Brain microvascular endothelial cell (primary cell): ENCODE results near the gene CDCP1.

Source experiments
- DNase-seq: peaks from one replicate; pipeline ENCODE4 v3.0.0-alpha.2; 2020
- H3K27ac ChIP-seq: fragments of 250-450 bp; sonication (Bioruptor Pico); 2 replicates; pipeline ENCODE4 v1.5.1; 2020; ENCODE audit warnings: mild to moderate bottlenecking, moderate library complexity
- H3K27me3 ChIP-seq: fragments of 250-450 bp; sonication (Bioruptor Pico); replicated peaks from 2 replicates; pipeline ENCODE4 v1.5.1; 2020; ENCODE audit warnings: mild to moderate bottlenecking
- H3K36me3 ChIP-seq: fragments of 250-450 bp; sonication (Bioruptor Pico); replicated peaks from 2 replicates; pipeline ENCODE4 v1.5.1; 2020; ENCODE audit warnings: mild to moderate bottlenecking
- H3K4me3 ChIP-seq: 2 replicates; pipeline ENCODE4 v1.5.1; 2011; ENCODE audit warnings: low read depth, mild to moderate bottlenecking, control low read depth, low read length, moderate library complexity
- CTCF ChIP-seq: IDR thresholded peaks from 2 replicates; pipeline ENCODE4 v1.5.1; 2011; ENCODE audit warnings: low read depth, mild to moderate bottlenecking, moderate library complexity, low read length, control low read depth, inconsistent platforms; ENCODE audit errors: missing control alignments
- in situ Hi-C: cut with HindIII; loops from 2 replicates; pipeline ENCODE4 v1.10.0; 2017; ENCODE audit warnings: low sequenced_read_pairs, low pct_ligation_motif_present

Gene CDCP1

GRCh38 chr3:45132568-45133211 is 13.5 kb downstream of the CDCP1 start:
- no peak for DNase-seq
- Histone ChIP-seq H3K27ac (no peak overlapping the region), H3K36me3 (no peaks in the 10 kb centered on the region), H3K4me3 (no peak overlapping the region), H3K27me3 (no peaks in the 10 kb centered on the region)
- in situ Hi-C loops, result no loop called here
- TF ChIP-seq CTCF, result no peak

- Histone ChIP-seq H3K27me3 (no peaks in the 10 kb centered on the region), H3K4me3 (no peak overlapping the region), H3K27ac (no peak overlapping the region), H3K36me3 (no peaks in the 10 kb centered on the region)
- in situ Hi-C loops, result no loop called here
- TF ChIP-seq CTCF, result no peak
- no peak for DNase-seq
Observed at GRCh38 chr3:45131201-45131600, 15.0 kb downstream of the CDCP1 start.

GRCh38 chr3:45130476-45130875 is 15.7 kb downstream of the CDCP1 start:
- Histone ChIP-seq H3K36me3 (no peaks in the 10 kb centered on the region), H3K27me3 (no peaks in the 10 kb centered on the region), H3K27ac (no peak overlapping the region), H3K4me3 (no peak overlapping the region)
- in situ Hi-C loops, result no loop called here
- TF ChIP-seq CTCF, result no peak
- no peak for DNase-seq

- TF ChIP-seq CTCF, result no peak
- H3K27ac ChIP-seq, result no peak overlapping the region
- no peaks in the 10 kb centered on the region for H3K27me3 ChIP-seq
- H3K4me3 ChIP-seq, result no peak overlapping the region
- DNase-seq, result no peak
- H3K36me3 ChIP-seq, result no peaks in the 10 kb centered on the region
- in situ Hi-C loops, result no loop called here
Observed at GRCh38 chr3:45128950-45129349, 17.2 kb downstream of the CDCP1 start.

- Histone ChIP-seq H3K36me3 (no peaks in the 10 kb centered on the region), H3K27me3 (no peaks in the 10 kb centered on the region), H3K27ac (no peak overlapping the region), H3K4me3 (no peak overlapping the region)
- in situ Hi-C loops, result no loop called here
- DNase-seq, result no peak
- TF ChIP-seq CTCF, result no peak
Observed at GRCh38 chr3:45127130-45127822, 18.9 kb downstream of the CDCP1 start.

GRCh38 chr3:45126730-45127129 is 19.4 kb downstream of the CDCP1 start:
- TF ChIP-seq CTCF, result no peak
- Histone ChIP-seq H3K36me3 (no peaks in the 10 kb centered on the region), H3K27me3 (no peaks in the 10 kb centered on the region), H3K4me3 (no peak overlapping the region), H3K27ac (no peak overlapping the region)
- DNase-seq, result no peak
- in situ Hi-C loops, result no loop called here
